NB4 (cell line): ENCODE measurements around the gene LGALS3BP.

Source experiments
- POLR2A ChIP-seq: IDR thresholded peaks from 2 replicates; pipeline ENCODE4 v1.6.1; 2011; ENCODE audit warnings: mild to moderate bottlenecking; ENCODE audit not compliant: insufficient read length; ENCODE audit errors: extremely low read depth
- TF ChIP-seq, protein P1 (sequence below): IDR thresholded peaks from one replicate; pipeline ENCODE4 v1.5.1; 2012; ENCODE audit warnings: low read depth, low read length
- TF ChIP-seq, protein P2 (sequence below): IDR thresholded peaks from 2 replicates; pipeline ENCODE4 v1.6.1; 2011; ENCODE audit warnings: low read depth, low read length

DNA sequence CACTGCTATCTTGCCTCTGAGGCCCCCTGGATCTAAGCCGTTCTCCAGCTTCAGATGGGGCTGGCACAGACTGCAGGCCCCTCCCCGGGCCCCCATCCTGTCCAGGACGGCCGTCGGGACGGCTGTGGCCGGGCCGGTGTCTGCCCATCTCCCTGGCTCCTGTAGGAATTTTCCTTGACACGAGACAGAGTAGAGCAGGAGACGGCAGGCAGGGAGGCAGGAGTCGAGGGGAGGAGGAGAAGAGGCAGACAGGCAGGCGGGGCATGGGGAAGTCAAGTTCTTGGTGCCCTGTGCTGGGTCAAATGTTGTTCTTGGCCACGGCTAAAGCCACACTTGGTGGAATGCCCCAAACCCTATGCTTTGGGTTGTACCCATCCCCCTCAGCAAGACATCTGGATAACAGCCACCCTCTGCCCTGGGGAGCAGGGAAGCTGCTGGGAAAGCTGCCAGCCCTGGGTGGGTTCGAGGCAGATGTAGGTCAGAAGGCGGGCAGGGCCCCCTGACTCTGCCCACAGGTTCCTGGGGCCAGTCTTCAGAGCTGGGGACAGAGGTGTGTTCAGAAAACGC, 48.3 kb upstream of the LGALS3BP start:
- TF ChIP-seq, protein P1, sequence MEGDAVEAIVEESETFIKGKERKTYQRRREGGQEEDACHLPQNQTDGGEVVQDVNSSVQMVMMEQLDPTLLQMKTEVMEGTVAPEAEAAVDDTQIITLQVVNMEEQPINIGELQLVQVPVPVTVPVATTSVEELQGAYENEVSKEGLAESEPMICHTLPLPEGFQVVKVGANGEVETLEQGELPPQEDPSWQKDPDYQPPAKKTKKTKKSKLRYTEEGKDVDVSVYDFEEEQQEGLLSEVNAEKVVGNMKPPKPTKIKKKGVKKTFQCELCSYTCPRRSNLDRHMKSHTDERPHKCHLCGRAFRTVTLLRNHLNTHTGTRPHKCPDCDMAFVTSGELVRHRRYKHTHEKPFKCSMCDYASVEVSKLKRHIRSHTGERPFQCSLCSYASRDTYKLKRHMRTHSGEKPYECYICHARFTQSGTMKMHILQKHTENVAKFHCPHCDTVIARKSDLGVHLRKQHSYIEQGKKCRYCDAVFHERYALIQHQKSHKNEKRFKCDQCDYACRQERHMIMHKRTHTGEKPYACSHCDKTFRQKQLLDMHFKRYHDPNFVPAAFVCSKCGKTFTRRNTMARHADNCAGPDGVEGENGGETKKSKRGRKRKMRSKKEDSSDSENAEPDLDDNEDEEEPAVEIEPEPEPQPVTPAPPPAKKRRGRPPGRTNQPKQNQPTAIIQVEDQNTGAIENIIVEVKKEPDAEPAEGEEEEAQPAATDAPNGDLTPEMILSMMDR: no peak
- TF ChIP-seq POLR2A: no peak
- TF ChIP-seq, protein P2, sequence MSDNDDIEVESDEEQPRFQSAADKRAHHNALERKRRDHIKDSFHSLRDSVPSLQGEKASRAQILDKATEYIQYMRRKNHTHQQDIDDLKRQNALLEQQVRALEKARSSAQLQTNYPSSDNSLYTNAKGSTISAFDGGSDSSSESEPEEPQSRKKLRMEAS: no peak
